ENCODE measurements around the gene TMEM218.

Gene TMEM218

DNA sequence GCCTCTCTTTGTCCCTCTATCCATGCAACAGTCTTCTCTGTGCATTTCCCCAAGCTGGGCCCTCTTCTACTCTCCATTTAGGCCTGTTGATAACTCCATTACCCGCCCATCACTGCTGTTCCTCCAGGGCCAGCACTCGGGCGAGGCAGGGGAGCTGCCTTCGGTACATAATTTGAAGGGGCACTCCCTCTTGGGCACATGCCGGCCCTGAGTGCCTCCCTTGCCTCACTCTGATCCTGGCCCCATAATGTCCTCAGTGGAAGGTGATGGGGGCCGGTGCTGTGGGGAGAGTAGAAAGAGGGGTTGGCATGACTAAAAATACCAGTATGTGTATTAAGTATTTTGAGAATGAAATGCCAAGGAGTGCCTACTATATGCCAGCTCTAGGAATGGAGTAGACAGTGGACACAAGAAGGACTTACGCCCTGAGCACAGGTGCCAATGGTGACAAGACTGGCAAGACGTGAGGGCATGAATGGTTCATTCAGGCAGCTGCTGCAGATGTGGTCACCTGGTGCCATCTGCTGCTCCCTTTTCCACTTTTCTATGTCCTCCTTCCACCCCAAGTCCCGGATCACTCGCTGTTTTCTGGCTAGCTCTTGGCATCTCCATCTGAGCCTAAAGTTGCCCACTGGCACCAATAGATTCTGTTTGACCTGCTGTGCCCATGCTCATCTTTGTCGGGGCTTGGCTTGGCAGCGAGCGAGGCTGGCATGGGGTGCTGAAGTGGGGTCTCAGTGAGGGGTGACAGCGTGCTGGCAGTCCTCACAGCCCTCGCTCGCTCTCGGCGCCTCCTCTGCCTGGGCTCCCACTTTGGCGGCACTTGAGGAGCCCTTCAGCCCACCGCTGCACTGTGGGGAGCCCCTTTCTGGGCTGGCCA is 22.6 kb downstream of the TMEM218 start:
- DNase-seq = no peak

DNA sequence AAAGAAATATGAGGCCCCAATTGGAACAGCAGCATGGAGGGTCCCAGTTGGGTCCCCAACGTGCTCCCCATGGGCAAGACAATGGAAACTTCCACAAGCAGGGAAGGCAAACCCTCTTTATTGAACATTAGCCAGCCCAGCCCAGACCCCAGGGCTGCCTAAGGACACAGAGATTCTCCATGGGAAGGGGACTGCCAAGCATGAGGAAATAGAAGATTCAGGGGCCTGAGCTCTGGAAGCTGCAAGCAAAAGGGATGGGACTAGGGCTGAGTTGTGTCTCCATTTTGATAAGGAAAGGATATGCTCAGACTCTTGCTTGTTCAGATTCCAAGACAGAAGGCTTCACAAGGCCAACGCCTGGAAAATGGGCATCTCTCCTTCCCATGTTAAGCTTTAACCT is 23.3 kb downstream of the TMEM218 start:
- DNase-seq = no peak

DNA sequence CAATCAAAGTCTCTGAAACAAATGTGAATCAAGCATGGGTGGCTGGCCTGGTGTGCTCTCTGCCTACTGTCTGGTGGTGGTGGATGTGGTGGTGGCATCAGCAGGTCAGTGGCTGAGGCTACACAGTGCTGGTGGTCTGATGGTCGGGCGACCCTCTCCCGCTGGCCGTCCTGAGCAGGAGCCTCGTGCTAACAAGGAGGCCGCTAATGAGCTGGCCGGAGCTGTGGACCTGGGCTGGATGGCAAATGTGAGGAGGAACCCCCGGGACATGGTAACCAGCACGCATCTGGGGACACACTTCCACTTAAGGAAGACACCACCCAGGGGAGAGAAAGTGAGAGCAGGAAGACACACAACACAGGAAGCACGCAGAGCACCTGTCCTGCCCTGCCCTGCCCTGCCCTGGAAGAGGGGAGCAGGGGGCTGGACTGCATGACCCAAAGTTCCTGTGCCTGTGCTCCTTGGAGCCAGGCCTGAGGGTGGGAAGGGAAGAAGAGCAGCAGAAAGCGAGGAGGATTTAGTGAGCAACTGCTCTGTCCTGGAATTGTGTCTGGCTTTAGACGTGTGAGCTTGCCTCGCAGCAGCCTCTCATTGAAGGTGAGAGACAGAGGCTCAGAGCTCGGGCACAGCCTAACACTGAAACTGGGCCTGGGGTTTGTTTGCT is 24.7 kb downstream of the TMEM218 start:
- no peak for DNase-seq

DNA sequence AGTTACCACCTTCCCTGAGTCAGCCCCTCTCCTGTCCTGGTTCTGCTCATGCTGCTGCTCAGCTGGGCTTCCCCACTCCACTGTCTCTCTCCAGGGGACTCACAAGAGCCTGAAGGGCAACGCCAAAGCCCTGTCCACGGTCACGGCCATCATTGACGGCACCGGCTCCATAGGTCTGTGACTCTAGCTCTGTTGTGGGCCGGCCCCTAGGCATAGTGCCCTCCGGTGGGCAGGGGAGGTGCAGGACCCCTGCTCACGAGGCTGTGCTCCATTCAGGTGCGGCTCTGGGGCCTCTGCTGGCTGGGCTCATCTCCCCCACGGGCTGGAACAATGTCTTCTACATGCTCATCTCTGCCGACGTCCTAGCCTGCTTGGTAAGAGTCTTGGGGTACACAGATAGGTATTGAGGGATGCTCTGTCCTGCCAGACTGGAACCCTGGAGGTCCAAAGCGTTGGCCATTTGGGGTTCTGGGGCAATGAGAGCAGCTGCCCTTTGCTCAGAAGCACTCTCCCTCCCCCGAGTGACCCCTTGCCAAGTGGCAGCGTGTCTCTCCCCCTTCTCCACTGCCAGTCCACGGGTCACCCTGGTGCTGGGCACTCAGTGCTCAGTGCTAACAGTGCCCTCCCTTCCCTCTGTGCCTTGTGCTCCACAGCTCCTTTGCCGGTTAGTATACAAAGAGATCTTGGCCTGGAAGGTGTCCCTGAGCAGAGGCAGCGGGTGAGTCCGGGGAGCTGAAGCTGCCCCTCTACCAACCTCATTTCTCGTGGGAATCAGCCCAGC is 25.9 kb downstream of the TMEM218 start:
- DNase-seq = no peak

DNA sequence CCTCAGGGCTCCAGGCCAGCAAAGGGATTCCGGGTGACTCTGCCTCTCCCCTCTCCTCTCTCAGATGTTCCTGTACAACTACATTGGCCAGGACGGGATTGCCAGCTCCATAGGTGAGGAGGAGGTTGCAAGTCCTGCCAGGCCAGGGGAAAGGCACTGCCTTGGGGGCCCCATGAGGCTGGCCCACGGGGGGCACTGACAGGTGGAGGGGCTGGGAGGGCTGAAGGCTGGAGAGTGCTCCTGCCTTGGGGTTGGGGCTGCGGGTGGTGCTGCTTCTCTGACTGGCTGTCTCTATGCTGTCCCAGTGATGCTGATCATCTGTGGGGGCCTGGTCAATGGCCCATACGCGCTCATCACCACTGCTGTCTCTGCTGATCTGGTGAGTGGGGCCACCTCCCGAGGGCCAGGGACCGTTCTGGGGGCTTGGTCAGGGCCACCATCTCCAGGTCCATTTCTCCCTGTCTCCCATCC is 26.6 kb downstream of the TMEM218 start:
- DNase-seq = no peak

DNA sequence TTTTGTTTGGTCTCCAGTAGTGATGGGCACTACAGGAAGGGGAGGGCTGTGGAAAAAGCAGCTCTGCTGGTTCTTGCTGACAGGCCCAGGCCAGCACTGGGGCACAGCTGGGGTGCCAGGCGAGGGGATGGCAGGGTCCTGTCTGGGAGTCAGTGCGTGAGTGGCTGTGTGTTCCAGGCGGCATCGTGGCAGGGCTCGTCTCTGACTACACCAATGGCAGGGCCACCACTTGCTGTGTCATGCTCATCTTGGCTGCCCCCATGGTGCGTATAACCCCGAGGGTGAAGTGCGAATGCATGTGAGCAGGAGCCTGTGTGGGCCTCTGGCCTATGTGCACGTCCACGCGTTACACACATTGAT is 27.4 kb downstream of the TMEM218 start:
- no peak for DNase-seq

DNA sequence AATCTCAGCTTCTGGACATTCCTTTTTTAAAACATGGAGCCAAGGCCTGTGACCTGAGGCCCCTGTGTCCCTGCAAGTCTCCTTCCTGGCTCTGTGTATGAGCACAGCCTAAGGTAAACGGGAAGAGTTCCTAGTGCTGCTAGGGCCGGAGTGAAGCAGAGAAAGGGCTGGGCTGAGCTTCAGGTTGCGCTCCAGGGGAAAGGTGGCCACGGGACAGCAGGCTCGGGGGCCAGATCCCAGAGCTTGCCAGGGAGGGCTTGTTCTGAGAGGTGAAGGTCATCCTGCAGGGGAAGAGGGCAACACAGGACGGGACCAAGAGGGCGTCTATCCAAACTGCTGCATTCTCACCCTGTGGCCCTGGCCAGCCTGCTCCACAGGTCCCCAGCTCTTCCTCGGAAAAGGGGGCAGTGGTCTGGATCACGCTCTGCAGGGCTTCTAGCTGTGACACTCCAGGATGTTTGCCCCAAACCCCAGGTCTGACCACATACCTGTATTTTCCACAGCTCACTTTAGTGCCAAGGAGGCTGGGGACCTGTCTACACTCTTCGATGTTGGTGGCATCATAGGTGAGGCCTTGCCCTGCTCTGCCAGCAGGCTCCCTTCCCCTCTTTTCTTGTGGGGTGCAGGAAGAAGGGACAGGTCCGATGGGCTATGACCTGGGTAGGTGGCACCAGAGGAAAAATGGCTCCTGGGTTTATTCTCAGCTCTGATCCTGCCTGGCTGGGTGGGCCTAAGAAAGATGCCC is 27.9 kb downstream of the TMEM218 start:
- no peak for DNase-seq

DNA sequence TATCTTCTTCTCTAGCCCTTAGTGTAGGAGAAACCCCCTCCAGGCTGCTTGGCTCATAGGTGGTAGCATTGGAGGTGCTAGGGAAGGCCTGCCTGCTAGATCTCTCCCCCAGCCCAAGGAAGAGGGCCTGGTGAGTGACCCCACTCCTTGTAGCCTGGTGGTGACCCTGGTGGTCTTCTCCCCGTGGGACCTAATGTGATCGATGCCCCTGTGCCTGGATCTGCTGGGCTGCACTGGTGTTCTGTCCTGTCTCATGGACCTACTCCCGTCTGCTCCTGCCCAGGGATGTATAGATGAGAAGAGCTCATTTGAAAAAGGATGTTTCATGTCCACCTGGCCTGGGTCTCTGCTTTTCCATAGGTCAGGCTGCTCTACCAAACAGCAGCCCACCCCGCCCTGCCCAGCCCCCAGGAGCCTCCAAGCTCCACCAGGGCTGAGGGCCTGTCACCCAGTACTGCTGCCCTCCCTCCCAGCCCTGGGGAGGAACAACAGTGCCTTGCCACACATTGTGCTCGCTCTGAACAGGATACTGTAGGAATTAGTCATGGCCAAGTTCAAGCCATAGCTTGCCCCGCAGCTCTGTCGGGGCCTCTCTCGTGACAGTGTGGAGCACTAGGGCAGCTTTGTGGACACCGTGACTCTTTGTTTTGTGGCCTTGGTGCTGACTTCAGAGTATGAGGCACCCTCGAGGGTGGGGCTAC is 28.7 kb downstream of the TMEM218 start:
- DNase-seq = no peak

DNA sequence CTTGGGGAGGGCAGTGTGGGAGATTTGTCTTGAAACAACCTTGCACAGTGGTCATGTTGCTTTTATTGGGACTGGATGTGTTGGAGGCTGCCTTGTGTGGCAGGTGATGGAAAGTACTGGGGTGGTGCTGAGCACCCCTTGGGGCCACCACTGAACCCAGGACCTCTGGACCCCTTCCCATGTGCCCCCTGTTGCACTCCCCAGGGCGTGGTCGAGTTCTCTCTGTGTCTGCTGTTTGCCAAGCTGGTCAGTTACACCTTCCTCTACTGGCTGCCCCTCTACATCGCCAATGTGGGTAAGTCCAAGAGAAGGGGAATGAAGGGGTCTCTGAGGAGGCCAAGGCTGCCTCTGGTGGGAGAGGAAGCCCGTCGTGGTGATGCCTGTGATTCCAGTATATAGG is 29.4 kb downstream of the TMEM218 start:
- no peak for DNase-seq

DNA sequence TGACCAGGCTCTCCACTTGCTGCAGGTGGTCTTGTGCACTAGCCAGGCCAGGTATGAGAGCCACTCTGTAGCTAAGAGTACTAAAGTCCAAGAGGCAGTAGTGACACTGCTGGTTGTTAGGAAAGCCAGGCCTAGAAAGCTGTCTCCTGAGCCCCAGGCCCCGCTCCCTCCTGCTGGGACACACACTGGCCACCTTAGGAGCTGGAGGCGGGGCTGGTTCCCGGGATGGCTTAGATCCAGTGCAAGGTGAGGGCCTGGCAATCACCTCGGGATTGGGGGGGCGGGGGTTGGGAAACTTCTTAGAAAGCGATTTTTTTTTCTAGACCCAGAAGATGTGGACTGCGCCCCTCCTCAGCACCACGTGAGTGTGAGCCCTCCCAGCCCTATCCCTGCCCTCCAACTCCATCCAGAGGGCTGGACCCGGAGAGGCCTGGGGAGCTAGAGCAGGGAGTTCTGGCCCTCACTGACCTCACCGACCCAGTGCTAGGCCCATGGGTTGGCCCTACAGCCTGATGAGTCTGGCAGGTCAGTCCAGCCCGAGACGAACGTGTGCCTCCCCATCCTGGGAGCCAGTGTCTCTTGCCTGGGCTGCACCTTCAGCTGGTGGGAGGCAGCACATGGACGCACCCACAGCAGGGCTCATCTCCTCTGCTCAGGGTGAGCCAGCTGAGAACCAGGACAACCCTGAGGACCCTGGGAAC is 30.2 kb downstream of the TMEM218 start:
- no peak for DNase-seq

DNA sequence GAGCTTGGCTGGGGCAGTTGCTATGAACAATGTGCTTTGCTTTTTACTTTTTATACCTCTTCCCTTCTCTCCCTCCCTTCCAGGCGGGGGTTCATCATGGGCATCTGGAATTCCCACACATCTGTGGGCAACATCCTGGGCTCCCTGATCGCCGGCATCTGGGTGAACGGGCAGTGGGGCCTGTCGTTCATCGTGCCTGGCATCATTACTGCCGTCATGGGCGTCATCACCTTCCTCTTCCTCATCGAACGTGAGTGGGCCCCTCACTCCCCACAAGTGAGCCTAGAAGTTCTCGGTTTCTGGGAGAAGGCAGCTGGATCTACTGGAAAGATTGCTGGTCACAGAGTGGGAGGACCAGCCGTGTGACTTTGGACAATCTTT is 30.9 kb downstream of the TMEM218 start:
- DNase-seq = no peak

DNA sequence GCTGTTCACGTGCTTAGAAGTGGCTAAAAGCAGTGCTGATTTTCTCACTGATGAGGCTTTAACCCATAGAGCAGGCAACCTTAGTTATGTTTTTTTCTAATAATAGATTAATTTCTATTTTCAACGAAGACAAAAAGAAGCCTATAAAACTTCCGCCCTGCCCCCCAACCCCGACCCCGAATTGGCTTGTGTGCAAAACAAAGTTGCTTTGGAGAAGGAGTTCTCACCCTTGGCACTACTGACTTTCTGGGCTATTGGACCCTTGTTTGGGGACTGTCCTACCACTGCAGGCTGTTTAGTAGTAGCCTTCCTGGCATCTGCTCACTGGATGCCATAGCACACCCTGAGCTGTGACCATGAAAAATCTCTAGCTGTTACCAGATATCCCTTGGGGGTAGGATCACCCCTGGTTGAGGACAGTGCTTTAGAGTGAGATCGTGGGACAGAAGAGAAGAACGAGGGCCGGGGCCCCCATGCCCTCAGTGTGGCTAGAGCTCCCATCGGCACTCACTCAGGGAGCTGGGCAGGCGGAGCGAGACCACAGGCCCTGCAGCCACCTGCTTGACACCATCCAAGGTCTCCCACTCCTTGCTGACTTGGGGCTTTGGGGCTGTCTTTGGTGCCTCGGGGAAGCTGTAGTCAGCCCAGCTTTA is 31.4 kb downstream of the TMEM218 start:
- DNase-seq = no peak

DNA sequence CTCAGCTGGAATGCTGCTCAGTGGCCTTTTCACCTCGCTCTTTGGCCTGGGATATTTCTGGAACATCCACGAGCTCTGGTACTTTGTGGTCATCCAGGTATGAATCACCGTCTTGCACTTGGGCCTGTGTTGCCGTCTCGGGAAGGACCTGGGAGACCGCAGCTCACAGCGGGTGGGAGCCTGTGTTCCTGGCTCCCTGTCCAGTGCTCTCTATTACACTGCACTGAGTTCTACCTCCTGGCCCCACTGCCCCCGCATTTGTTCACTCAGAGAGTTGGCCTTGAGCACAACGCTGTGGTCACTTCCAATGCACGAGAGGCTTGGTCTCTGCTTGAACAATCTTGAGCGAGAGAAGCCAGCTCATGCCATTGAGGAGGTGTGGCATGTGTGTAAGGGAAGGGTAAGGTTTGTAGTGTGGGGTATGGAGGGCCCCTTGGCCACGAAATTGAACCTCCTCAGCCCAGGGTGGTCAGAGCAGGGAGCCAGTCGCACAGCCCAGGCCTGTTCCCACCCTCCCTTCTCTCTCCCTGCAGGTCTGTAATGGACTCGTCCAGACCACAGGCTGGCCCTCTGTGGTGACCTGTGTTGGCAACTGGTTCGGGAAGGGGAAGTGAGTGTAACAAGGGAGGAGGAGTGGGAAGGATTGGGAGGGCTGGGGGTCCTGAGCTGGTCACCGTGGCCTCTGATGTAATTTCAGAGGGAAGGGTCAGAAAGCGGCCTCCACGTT is 32.1 kb downstream of the TMEM218 start:
- no peak for DNase-seq

DNA sequence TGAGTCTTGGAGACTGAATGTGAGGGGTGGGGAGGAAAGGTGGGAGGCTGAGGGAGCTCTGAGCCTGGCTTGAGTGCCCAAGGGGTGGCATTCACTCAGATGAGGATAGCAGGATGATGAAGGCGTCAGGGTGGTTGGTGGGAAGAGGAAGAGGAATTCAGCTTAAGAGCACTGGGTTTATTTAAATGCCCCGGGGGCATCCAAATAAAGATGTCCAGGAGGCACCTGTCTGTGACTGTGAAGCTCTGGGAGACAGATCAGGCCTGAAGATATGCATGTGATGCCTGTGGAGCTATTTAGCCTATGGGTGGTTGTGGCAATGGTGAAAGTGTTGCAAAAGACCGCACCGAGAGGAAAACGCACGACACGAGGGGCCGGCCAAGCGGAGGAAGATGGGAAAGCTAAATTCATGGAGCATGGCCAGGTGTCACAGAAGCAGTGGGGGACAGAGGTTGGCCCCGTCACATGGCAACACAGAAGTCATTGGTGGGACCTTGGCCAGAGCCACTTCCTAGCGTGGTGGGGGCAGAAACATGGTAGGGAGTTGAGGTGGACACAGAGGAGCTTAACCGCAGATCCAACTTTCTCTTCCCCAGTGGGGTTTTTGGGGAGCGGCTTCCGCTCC is 32.8 kb downstream of the TMEM218 start:
- DNase-seq = no peak

DNA sequence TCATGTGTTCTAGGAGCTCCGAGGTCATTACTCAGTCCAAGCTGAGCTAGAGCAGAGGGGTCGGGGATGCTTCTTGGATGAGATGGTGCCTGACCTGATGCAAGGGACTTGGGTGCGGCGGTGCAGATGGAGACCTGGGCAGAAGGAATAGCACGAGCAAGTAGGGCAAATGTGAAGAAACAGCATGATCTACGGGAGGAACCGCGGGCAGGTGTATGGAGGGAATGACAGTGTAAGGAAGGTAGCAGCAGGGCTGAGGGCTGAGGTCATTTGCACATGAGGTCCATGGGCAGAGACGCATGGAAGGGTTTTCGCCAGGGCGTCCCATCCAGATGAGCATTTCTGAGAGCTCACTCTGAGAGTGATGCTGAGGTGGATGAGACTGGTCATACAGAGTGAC is 33.4 kb downstream of the TMEM218 start:
- no peak for DNase-seq

DNA sequence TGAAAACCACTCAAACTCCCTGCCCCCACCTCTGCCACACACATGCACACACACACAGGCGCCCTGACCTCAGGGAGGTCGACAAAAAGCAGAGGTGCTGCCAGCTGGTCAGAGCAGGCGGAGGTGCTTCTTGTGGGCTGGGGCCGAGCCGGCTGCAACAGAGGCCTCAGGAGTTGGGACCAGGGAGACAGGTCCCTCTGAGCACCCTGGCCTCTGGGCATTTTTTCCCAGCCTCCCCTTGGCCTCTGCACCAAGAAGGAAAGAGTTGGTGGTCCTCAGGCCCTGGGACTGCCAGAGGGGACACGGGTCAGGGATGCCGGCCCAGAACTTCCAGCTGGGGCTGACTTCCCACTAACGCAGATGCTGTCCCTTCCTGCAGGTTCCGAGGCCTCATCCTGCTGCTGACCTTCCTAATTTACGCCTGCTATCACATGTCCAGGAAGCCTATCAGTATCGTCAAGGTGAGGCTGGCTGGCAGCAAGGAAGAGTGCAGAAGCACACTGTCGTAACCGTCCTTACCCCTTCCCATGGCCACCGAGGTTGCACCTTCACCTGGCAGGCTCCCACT is 35.0 kb downstream of the TMEM218 start:
- no peak for DNase-seq

DNA sequence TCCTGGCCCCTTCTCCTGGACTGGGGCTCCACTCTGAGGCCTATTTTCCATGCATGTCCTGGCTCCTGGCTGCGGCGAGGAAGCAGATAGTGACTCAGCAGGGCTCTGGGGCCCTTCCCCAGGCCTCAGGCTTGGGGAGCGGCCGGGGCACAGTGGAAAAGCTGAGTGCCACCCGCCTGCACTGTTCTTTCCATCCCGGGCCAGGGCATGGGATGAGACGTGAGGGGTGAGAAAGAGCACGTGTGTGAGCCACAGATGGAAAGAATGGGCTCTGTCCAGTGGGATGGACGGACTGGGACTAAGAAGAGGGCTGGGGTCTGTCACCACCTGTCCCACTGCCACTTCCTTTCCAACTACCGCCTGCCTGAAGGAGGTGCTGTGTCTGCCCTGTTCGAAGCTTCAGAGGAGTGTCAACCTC is 35.5 kb downstream of the TMEM218 start:
- no peak for DNase-seq

DNA sequence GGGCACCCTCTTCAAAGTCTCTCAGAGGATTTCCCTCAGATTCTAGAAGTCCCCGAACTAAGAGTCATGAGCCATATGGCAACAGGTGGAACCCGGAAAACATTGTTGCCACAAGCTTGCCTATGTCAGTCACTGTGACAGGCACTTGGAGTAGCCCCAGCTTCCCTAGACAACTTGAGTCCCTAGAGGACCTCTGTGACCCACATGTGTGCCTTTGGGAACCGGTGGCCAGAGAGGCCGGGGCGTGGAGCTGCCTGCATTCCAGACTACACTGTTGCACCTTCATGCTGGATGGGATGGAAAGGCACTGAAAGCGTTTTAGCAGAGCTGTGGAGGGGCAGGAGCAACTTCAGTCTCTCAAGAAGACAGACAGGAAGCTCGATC is 36.2 kb downstream of the TMEM218 start:
- no peak for DNase-seq

DNA sequence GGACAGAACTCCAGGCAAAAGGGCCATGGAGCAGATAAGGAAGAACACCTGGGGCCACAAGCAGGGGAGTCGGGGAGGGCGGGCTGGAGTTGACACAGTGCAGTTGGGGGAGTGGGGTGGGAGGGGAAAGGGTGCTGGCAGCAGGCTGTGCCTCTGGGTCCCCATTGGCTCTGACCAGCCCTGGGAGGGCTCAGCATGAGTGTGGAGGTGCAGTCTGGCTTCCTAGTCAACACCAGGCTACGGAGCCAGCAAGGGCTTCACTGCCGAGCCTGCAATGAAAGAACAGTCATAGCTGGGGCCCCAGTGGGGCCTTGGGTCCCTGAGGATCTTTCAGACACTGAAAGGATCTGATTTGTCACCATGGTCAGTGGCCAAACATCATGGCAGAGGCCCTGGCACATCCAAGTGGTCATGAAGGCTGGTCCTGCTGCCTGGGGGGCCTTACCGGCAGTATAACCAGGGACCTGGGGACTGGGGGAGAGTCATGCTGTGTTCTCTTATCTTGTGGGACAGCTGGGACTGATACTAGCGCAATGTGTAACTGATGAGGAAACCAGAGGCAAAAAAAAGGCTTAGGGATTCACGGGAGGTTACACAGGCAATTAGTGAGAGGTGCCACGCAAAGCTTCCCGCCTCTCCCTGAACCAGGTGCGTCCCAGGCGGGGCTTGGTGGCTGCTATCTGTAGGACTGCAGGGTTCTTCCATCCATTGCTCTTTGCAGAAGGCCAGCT is 36.8 kb downstream of the TMEM218 start:
- no peak for DNase-seq

Measured in activated CD8-positive, alpha-beta memory T cell treated with anti-CD3 and anti-CD28 coated beads, Interleukin-2, amount 50 U/mL, for 4 hours (primary cell).